Activated T-cell treated with anti-CD3 and anti-CD28 coated beads for 4 hours (primary cell): ENCODE data around the gene EFCAB8.

Experiments
- DNase-seq: peaks from one replicate; pipeline ENCODE4 v3.0.0-alpha.2; 2020

Gene EFCAB8

GRCh38 chr20:33009214-33010132 is 150.8 kb downstream of the EFCAB8 start:
- DNase-seq: no peak

GRCh38 chr20:33010133-33010504 is 151.4 kb downstream of the EFCAB8 start:
- no peak for DNase-seq

DNA sequence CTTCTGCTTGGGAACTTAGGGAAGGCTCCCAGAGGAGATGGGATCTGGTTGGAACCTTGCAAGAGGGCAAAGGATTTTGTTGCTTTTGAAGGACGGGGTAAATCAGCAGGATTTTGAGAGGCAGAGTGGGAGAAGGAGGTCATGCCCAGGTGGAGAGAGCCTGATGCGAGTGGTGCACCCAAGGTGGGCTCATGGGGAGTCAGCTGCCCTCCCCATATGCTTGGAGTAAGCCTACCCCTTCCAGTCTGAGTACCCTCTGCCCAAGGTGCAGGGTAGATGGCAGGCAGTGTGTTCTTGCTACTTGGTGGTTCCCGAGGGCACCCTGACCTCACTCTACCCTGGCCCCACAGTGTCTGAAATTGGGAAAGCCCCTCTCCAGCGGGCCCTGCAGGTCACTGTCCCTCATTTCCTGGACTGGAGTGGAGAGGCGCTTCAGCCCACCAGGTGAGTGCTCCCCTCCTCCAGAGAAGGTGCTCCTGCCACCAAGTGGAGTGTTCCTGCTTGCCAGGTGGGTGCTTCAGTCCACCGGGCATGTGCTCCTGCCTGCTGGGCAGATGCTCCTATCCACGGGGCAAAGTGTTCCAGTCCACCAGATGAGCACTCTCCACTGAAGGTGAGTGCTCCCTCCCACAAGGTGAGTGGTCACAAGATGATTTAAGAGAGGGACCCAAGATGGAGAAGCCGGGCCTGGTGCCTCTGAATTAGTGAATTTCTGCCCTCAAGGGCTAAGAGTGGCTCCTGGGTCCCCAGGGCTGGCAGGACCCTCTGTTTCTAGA is 152.1 kb downstream of the EFCAB8 start:
- no peak for DNase-seq
